Transverse colon (tissue), 4 donors: ENCODE data around the gene STAT2. TPM values are rescaled to one million over a fixed set of nuclear protein-coding genes. Genes with fewer than 3 reads are reported as not detected.

Experiments used
- DNase-seq: peaks from one replicate; pipeline ENCODE4 v3.0.0-alpha.2; 2019
- H3K27ac ChIP-seq, 4 donors: fragments of 200-600 bp; sonication (generic); 2 replicates each; pipeline ENCODE4 v1.5.1; 2016 to 2018; ENCODE audit warnings: inconsistent platforms in 4 of 4
- H3K27me3 ChIP-seq: fragments of 200-600 bp; sonication (generic); 2 replicates; pipeline ENCODE4 v1.5.1; 2017; ENCODE audit warnings: inconsistent platforms
- H3K36me3 ChIP-seq, 4 donors: fragments of 200-600 bp; sonication (generic); 2 replicates each; pipeline ENCODE4 v1.5.1; 2017 to 2019; ENCODE audit warnings: inconsistent platforms in 4 of 4
- H3K4me1 ChIP-seq, 4 donors: fragments of 200-600 bp; sonication (generic); 2 replicates each; pipeline ENCODE4 v1.5.1; 2017 to 2020; ENCODE audit warnings: inconsistent platforms in 4 of 4
- H3K4me3 ChIP-seq, 4 donors: fragments of 200-600 bp; sonication (generic); 1 replicate in 1 of 4; 2 replicates in 3 of 4; pipeline versions ENCODE4 v1.5.1 to v1.6.1; 2017 to 2019; ENCODE audit warnings: inconsistent platforms in 4 of 4
- H3K9me3 ChIP-seq, 2 donors: fragments of 200-600 bp; sonication (generic); 2 replicates each; pipeline ENCODE4 v1.5.1; 2017 to 2019; ENCODE audit warnings: inconsistent platforms in 2 of 2
- CTCF ChIP-seq, 5 experiments: fragments of 200-600 bp in 3 of 5; fragments of 450-650 bp in 2 of 5; sonication (generic) in 3 of 5; IDR thresholded peaks; 1 replicate in 2 of 5; 2 replicates in 3 of 5; pipeline ENCODE4 v1.5.1; 2016 to 2017; ENCODE audit warnings: antibody characterized with exemption in 5 of 5, inconsistent platforms in 3 of 5, mild to moderate bottlenecking in 2 of 5, moderate library complexity in 1 of 5
- EP300 ChIP-seq: sonication (generic); formaldehyde crosslinking; IDR thresholded peaks from one replicate; pipeline ENCODE4 v1.6.1; 2017; ENCODE audit warnings: antibody characterized with exemption, low read depth
- POLR2A ChIP-seq: fragments of 450-650 bp; IDR thresholded peaks from one replicate; pipeline ENCODE4 v1.6.1; 2016; ENCODE audit warnings: antibody characterized with exemption, mild to moderate bottlenecking, moderate library complexity
- POLR2AphosphoS5 ChIP-seq, 3 donors: sonication (generic); formaldehyde crosslinking; IDR thresholded peaks; one replicate each; pipeline ENCODE4 v1.6.1; 2016; ENCODE audit warnings: antibody characterized with exemption in 3 of 3
- WGBS, 2 donors: methylation state at CpG; one replicate each; pipeline ENCODE4 v1.1.5; 2018; ENCODE audit warnings: low coverage in 1 of 2; 5-methylcytosine and 5-hydroxymethylcytosine counted together
- in situ Hi-C, 4 donors: fragments of 200-750 bp; cut with MboI; loops; one replicate each; pipeline versions ENCODE4 v1.15.0 to v1.15.1; 2017; ENCODE audit warnings: low sequenced_read_pairs in 3 of 4, low pct_ligation_motif_present in 1 of 4, low pct_unique_long_range_greater_than_20kb in 1 of 4
- intact Hi-C: fragments of 100-400 bp; cut with DNase I; formaldehyde crosslinking; loops from one replicate; pipeline ENCODE4 v1.15.1; 2023; ENCODE audit warnings: low total_unique reads
- total RNA-seq, 4 donors: library from RNA; depleted of rRNA; stranded (reverse); fragments of >200 nt; gene quantifications; one replicate each; pipeline ENCODE4 v1.1.0, GENCODE V29; 2016

The STAT2 gene
- total RNA-seq, 4 donors from 2014 or later = 85.6 to 192 (median 115) TPM

- Histone ChIP-seq H3K4me3 (no peak overlapping the region), H3K9me3 (no peaks in the 10 kb centered on the region), H3K4me1 (no peaks in the 10 kb centered on the region), H3K27ac (no peak overlapping the region), H3K36me3 (peaks cover 0 to 25% (median 12%) of the 10 kb centered on the region in 4 donors), H3K27me3 (no peaks in the 10 kb centered on the region)
- no peak for TF ChIP-seq CTCF (IDR thresholded peaks at IDR 0.05)
- TF ChIP-seq EP300 = no peak
- TF ChIP-seq POLR2AphosphoS5 (IDR thresholded peaks at IDR 0.05) = no peak
- TF ChIP-seq POLR2A = no peak
- intact Hi-C loops (no loop called here), in situ Hi-C loops (loop anchor here in 1 of 4 donors (25.0 kb wide), 1 partner anchor 121 kb away; the partner anchor contains the start of genes MIP and SPRYD4)
- WGBS, 2 donors = 0 to 31% methylated on average over 1 of the region's 1 CpG
- no peak for DNase-seq
Observed at GRCh38 chr12:56341616-56342015, 18.3 kb downstream of the STAT2 start.

- in situ Hi-C loops (loop anchor here in 1 of 4 donors (25.0 kb wide), 1 partner anchor 123 kb away; the partner anchor contains the start of genes MIP and SPRYD4), intact Hi-C loops (no loop called here)
- Histone ChIP-seq H3K36me3 (peaks cover 0 to 12% (median 6%) of the 10 kb centered on the region in 4 donors), H3K4me3 (no peak overlapping the region), H3K27ac (peak overlapping the region; percentile 5 to 56 (median 27)), H3K9me3 (no peaks in the 10 kb centered on the region), H3K27me3 (no peaks in the 10 kb centered on the region), H3K4me1 (peaks cover 0 to 5% (median 0%) of the 10 kb centered on the region in 4 donors)
- no peak for DNase-seq
- TF ChIP-seq POLR2A (no peak), POLR2AphosphoS5 (IDR thresholded peaks at IDR 0.05) (no peak), CTCF (IDR thresholded peaks at IDR 0.05) (no peak), EP300 (no peak)
- 100% methylated on average over 1 of the region's 1 CpG for WGBS, 2 donors
Observed at GRCh38 chr12:56339158-56339422, 20.8 kb downstream of the STAT2 start.

- in situ Hi-C loops (loop anchor here in 1 of 4 donors (25.0 kb wide), 1 partner anchor 124 kb away; the partner anchor contains the start of genes MIP and SPRYD4), intact Hi-C loops (no loop called here)
- WGBS, 2 donors = 25 to 39% methylated on average over 8 to 9 of the region's 9 CpGs
- TF ChIP-seq CTCF (IDR thresholded peaks at IDR 0.05) (no peak), POLR2A (no peak)
- H3K36me3 ChIP-seq = peaks cover 0 to 7% (median 3%) of the 10 kb centered on the region in 4 donors
- no peaks in the 10 kb centered on the region for H3K9me3 ChIP-seq
- H3K27me3 ChIP-seq = no peaks in the 10 kb centered on the region
- H3K4me1 ChIP-seq = peaks cover 0 to 5% (median 0%) of the 10 kb centered on the region in 4 donors
- H3K27ac ChIP-seq = peak within 1 kb of the TSS; percentile 5 to 56 (median 27)
- DNase-seq = peak; percentile 30
- H3K4me3 ChIP-seq = no peak within 1 kb of the TSS
Observed at GRCh38 chr12:56338308-56339157, 21.4 kb downstream of the STAT2 start, which contains the start of gene IL23A. Gene IL23A (plus strand): TSS chr12:56338884. CDS start chr12:56339045, 161 bp downstream.

GRCh38 chr12:56337753-56338251, 22.1 kb downstream of the STAT2 start:
- no peak overlapping the region for H3K4me3 ChIP-seq
- no peak for DNase-seq
- peaks cover 0 to 9% (median 3%) of the 10 kb centered on the region in 4 donors for H3K4me1 ChIP-seq
- in situ Hi-C loops = loop anchor here in 1 of 4 donors (25.0 kb wide), 1 partner anchor 124 kb away; the partner anchor contains the start of genes MIP and SPRYD4
- H3K36me3 ChIP-seq = peaks cover 0 to 4% (median 0%) of the 10 kb centered on the region in 4 donors
- no peaks in the 10 kb centered on the region for H3K27me3 ChIP-seq
- no peak overlapping the region for H3K27ac ChIP-seq
- TF ChIP-seq CTCF (IDR thresholded peaks at IDR 0.05) (no peak), POLR2A (no peak), EP300 (no peak), POLR2AphosphoS5 (IDR thresholded peaks at IDR 0.05) (no peak)
- intact Hi-C loops = no loop called here
- H3K9me3 ChIP-seq = no peaks in the 10 kb centered on the region
- WGBS, 2 donors = 60 to 85% methylated on average over 1 to 8 of the region's 8 CpGs
